ENCODE data around the gene SH3BGR. TPM values are rescaled to one million over a fixed set of nuclear protein-coding genes. Genes with fewer than 3 reads are reported as not detected.

SH3BGR gene
- total RNA-seq, 1 donor from 2014 or later: 5.0 TPM

- H3K36me3 ChIP-seq (ENCODE audit: control insufficient read depth, insufficient read depth, low read length): no peaks in the 10 kb centered on the region
- DNase-seq (ENCODE audit: low read depth) (no peak), FAIRE-seq (no peak)
- H3K4me3 ChIP-seq (ENCODE audit: low read depth, low read length): no peak overlapping the region
- H3K27me3 ChIP-seq (ENCODE audit: control insufficient read depth, insufficient read depth, low read length): no peaks in the 10 kb centered on the region
- no peak for TF ChIP-seq CTCF (IDR thresholded peaks at IDR 0.05; ENCODE audit: insufficient read depth, low read length, severe bottlenecking)
These were observed 27.5 kb downstream of the SH3BGR start for GRCh38 chr21:39479164-39479813.

DNA sequence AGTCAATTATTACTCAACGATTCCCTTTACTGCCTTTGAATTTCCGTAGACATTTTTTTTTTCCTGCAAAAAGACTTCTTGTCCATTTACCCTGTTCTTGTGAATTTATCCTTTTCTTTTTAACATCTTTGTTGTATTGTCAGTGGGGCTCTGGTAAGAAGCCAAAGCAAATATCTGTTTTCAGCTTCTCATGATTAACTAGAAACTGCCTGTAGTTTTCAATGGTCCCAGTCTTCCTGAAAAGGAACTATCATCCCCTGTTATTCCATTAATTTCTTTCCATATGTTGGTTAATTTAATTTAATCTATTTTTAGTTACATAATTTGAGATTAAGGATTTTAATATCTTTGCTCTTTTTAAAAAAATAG is 28.0 kb downstream of the SH3BGR start:
- H3K36me3 ChIP-seq (ENCODE audit: control insufficient read depth, insufficient read depth, low read length): no peaks in the 10 kb centered on the region
- no peak for TF ChIP-seq CTCF (IDR thresholded peaks at IDR 0.05; ENCODE audit: insufficient read depth, low read length, severe bottlenecking)
- H3K27me3 ChIP-seq (ENCODE audit: control insufficient read depth, insufficient read depth, low read length): no peaks in the 10 kb centered on the region
- DNase-seq (ENCODE audit: low read depth) (no peak), FAIRE-seq (no peak)
- no peak overlapping the region for H3K4me3 ChIP-seq (ENCODE audit: low read depth, low read length)

- TF ChIP-seq CTCF (IDR thresholded peaks at IDR 0.05; ENCODE audit: insufficient read depth, low read length, severe bottlenecking): no peak
- no peak for FAIRE-seq
These were observed 28.5 kb downstream of the SH3BGR start for GRCh38 chr21:39480271-39480670.

DNA sequence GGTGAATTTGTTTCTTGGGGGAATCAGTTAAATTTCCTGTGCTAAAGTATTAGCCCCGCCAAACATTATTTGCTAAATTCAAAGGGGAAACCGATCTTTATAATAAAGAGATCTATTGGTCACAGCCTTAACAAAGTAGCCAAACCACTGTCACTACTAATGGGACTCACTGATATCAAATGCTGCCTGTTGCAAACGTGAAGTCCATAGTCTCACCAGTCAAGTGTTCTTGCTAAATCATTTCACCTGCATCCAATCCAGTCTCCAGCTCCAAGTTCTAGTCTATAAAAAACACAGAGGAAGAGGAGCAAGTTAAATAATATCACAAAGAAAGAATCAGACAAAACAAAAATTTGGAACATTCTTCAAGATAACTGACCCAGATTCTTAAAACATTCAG is 30.1 kb downstream of the SH3BGR start:
- no peak overlapping the region for H3K4me3 ChIP-seq (ENCODE audit: low read depth, low read length)
- no peak for TF ChIP-seq CTCF (IDR thresholded peaks at IDR 0.05; ENCODE audit: insufficient read depth, low read length, severe bottlenecking)
- DNase-seq (ENCODE audit: low read depth) (no peak), FAIRE-seq (no peak)
- H3K36me3 ChIP-seq (ENCODE audit: control insufficient read depth, insufficient read depth, low read length): no peaks in the 10 kb centered on the region
- no peaks in the 10 kb centered on the region for H3K27me3 ChIP-seq (ENCODE audit: control insufficient read depth, insufficient read depth, low read length)

More at GRCh38 chr21:39480271-39480670, 28.5 kb downstream of the SH3BGR start:
- no peak for DNase-seq (ENCODE audit: low read depth)
- no peak overlapping the region for H3K4me3 ChIP-seq (ENCODE audit: low read depth, low read length)
- no peaks in the 10 kb centered on the region for H3K27me3 ChIP-seq (ENCODE audit: control insufficient read depth, insufficient read depth, low read length)
- H3K36me3 ChIP-seq (ENCODE audit: control insufficient read depth, insufficient read depth, low read length): no peaks in the 10 kb centered on the region

DNA sequence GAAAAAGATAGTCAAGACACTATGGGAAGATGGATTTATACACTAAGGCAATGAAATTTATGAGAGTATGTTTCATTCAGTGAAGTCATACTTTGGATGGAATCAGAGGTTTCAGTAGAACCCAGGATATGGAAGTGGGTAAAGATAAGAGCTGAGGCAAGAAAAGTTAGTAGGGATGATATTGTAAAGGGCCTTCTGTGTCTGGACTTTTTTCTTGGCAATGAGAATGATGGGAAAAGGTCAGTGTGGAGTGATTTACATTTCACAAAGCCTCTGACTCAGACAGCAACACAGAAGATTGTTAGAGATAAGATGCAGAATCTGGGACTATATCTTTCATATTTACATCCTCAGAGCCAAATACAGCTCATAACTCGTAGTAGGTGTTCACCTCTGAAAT is 32.1 kb downstream of the SH3BGR start:
- H3K36me3 ChIP-seq (ENCODE audit: control insufficient read depth, insufficient read depth, low read length): no peaks in the 10 kb centered on the region
- no peak overlapping the region for H3K4me3 ChIP-seq (ENCODE audit: low read depth, low read length)
- H3K27me3 ChIP-seq (ENCODE audit: control insufficient read depth, insufficient read depth, low read length): no peaks in the 10 kb centered on the region
- FAIRE-seq: no peak
- no peak for DNase-seq (ENCODE audit: low read depth)
- no peak for TF ChIP-seq CTCF (IDR thresholded peaks at IDR 0.05; ENCODE audit: insufficient read depth, low read length, severe bottlenecking)

- FAIRE-seq: no peak
These were observed 33.0 kb downstream of the SH3BGR start for GRCh38 chr21:39484711-39485276.

More at GRCh38 chr21:39484711-39485276, 33.0 kb downstream of the SH3BGR start:
- no peak overlapping the region for H3K4me3 ChIP-seq (ENCODE audit: low read depth, low read length)
- no peak for DNase-seq (ENCODE audit: low read depth)
- H3K27me3 ChIP-seq (ENCODE audit: control insufficient read depth, insufficient read depth, low read length): no peaks in the 10 kb centered on the region
- no peaks in the 10 kb centered on the region for H3K36me3 ChIP-seq (ENCODE audit: control insufficient read depth, insufficient read depth, low read length)
- no peak for TF ChIP-seq CTCF (IDR thresholded peaks at IDR 0.05; ENCODE audit: insufficient read depth, low read length, severe bottlenecking)

Measured in bronchial epithelial cell (primary cell).